ENCODE measurements around the gene FBXO42.
"Not testable (repeated sequence)": the region's sequence is repeated elsewhere in the genome, so short reads cannot be mapped to it uniquely, and the experiment has no call there.

FBXO42 gene

GRCh38 chr1:16266411-16267118 lies 85.7 kb downstream of the FBXO42 start:
- DNase-seq (ENCODE audit: extremely low read depth, low read depth) = no peak
- H3K4me3 ChIP-seq (replicated peaks; ENCODE audit: low read depth, low read length) = no peak overlapping the region
- no peak for TF ChIP-seq CTCF (IDR thresholded peaks at IDR 0.05; ENCODE audit: low read depth, low read length, missing control alignments)

DNA sequence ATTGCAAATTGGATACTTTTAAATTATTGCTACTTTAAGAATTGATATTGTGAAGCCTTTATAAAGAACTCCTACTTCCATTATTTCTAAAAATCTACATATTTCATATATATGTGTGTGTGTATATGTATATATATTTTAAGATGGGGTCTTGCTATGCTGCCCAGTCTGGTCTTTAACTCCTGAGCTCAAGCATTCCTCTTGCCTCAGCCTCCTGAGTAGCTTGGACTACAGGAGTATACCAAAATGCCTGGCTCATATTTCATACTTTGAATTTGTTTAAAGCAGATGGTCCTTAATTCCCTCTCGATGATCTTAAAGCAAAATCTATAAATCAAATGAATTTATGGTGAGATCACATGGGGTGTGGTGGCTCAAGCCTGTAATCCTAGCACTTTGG lies 90.2 kb downstream of the FBXO42 start:
- H3K4me3 ChIP-seq (replicated peaks; ENCODE audit: low read depth, low read length) = no peak overlapping the region
- no peak for TF ChIP-seq CTCF (IDR thresholded peaks at IDR 0.05; ENCODE audit: low read depth, low read length, missing control alignments)
- no peak for DNase-seq (ENCODE audit: extremely low read depth, low read depth)

GRCh38 chr1:16260814-16261213 lies 91.5 kb downstream of the FBXO42 start:
- TF ChIP-seq CTCF (IDR thresholded peaks at IDR 0.05; ENCODE audit: low read depth, low read length, missing control alignments) = no peak
- no peak for DNase-seq (ENCODE audit: extremely low read depth, low read depth)
- no peak overlapping the region for H3K4me3 ChIP-seq (replicated peaks; ENCODE audit: low read depth, low read length)

DNA sequence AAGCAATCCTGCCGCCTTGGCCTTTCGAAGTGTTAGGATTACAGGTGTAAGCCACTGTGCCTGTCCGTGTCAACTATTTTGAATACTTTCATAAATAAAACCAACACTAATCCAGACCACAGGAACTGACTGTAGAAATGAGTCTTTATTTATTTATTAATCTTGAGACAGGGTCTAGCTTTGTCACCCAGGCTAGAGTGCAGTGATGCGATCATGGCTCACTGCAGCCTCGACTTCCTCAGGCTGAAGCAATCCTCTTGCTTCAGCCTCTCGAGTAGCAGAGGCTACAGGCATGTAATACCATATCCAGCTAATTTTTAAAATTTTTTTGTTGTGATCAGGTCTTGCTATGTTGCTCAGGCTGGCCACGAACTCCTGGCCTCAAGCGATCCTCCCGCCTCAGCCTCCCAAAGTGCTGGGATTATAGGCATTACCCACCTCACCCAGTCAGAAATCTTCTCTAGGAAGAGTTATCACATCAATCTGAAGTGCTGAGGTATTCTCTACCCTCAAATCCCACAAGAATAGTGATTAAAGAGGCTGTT lies 93.6 kb downstream of the FBXO42 start:
- H3K4me3 ChIP-seq (replicated peaks; ENCODE audit: low read depth, low read length) = no peak overlapping the region
- DNase-seq (ENCODE audit: extremely low read depth, low read depth) = no peak
- TF ChIP-seq CTCF (IDR thresholded peaks at IDR 0.05; ENCODE audit: low read depth, low read length, missing control alignments) = no peak

DNA sequence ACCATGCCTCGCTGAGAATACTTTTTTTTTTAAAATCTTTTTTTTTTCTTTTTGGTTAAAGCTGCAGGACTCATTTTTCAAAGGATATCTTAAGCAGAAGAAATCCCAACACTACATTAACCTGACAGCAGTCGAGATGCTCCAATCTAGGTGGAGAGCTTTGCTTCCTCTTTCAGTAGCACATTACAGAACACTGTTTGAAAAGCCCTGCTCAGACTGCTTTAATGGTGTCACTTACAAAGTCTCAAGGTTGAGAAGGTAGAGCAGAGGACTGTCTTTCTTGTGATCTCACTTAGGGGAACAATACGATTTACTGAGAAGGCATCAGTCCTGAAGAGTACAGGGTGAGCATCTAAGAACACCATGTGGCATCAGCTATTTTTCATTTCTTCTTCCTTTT lies 94.3 kb downstream of the FBXO42 start:
- H3K4me3 ChIP-seq (replicated peaks; ENCODE audit: low read depth, low read length) = no peak overlapping the region
- no peak for DNase-seq (ENCODE audit: extremely low read depth, low read depth)
- no peak for TF ChIP-seq CTCF (IDR thresholded peaks at IDR 0.05; ENCODE audit: low read depth, low read length, missing control alignments)

- not testable (repeated sequence) for DNase-seq (ENCODE audit: extremely low read depth, low read depth); H3K4me3 ChIP-seq (replicated peaks; ENCODE audit: low read depth, low read length)
These were observed 94.7 kb downstream of the FBXO42 start for GRCh38 chr1:16257556-16257955.

GRCh38 chr1:16256478-16256877 lies 95.8 kb downstream of the FBXO42 start:
- DNase-seq (ENCODE audit: extremely low read depth, low read depth) = no peak
- H3K4me3 ChIP-seq (replicated peaks; ENCODE audit: low read depth, low read length) = no peak overlapping the region
- no peak for TF ChIP-seq CTCF (IDR thresholded peaks at IDR 0.05; ENCODE audit: low read depth, low read length, missing control alignments)

Measured in HFF-Myc (cell line).